Measurements from ENCODE around the gene NMT1. TPM values are rescaled to one million over a fixed set of nuclear protein-coding genes. Genes with fewer than 3 reads are reported as not detected.

NMT1 gene
- total RNA-seq, 2 donors from 2014 or later = 122 to 136 TPM

- H3K4me1 Mint-ChIP-seq = no peaks in the 10 kb centered on the region
- peak; percentile 38 for DNase-seq
- no peak overlapping the region for H3K4me3 Mint-ChIP-seq
- no peaks in the 10 kb centered on the region for H3K9me3 Mint-ChIP-seq
- no peaks in the 10 kb centered on the region for H3K27me3 Mint-ChIP-seq (ENCODE audit: insufficient read depth)
- Histone ChIP-seq H3K9ac (ENCODE audit: extremely low read depth, low read length, poor library complexity, severe bottlenecking) (no peak overlapping the region), H3K4me3 (ENCODE audit: low read length) (no peak overlapping the region), H3K27ac (ENCODE audit: low read depth, low read length) (no peak overlapping the region), H3K36me3 (ENCODE audit: control insufficient read depth, insufficient read depth, low read length) (peaks cover 84% of the 10 kb centered on the region), H3K9me3 (ENCODE audit: control insufficient read depth, low read length) (no peaks in the 10 kb centered on the region), H3K27me3 (ENCODE audit: control insufficient read depth, insufficient read depth, low read length, poor library complexity, severe bottlenecking) (no peaks in the 10 kb centered on the region), H3K4me1 (ENCODE audit: control insufficient read depth, insufficient read depth, low read length) (no peaks in the 10 kb centered on the region)
- WGBS, 2 experiments (ENCODE audit: insufficient coverage in 1 of 2, insufficient read length in 1 of 2) = 94 to 96% methylated on average over 9 of the region's 9 CpGs
- peaks cover 74% of the 10 kb centered on the region for H3K36me3 Mint-ChIP-seq (ENCODE audit: low read depth)
- TF ChIP-seq CTCF (conservative IDR thresholded peaks at IDR 0.05) = no peak
- no peak overlapping the region for H3K27ac Mint-ChIP-seq
Observed at GRCh38 chr17:45102856-45103255, 41.7 kb downstream of the NMT1 start.

- Mint-ChIP-seq H3K27me3 (ENCODE audit: insufficient read depth) (no peaks in the 10 kb centered on the region), H3K36me3 (ENCODE audit: low read depth) (peaks cover 69% of the 10 kb centered on the region), H3K27ac (no peak overlapping the region), H3K4me3 (no peak overlapping the region), H3K9me3 (no peaks in the 10 kb centered on the region), H3K4me1 (no peaks in the 10 kb centered on the region)
- no peak overlapping the region for H3K9ac ChIP-seq (ENCODE audit: extremely low read depth, low read length, poor library complexity, severe bottlenecking)
- no peaks in the 10 kb centered on the region for H3K27me3 ChIP-seq (ENCODE audit: control insufficient read depth, insufficient read depth, low read length, poor library complexity, severe bottlenecking)
- H3K4me3 ChIP-seq (ENCODE audit: low read length) = no peak overlapping the region
- no peak for TF ChIP-seq CTCF (conservative IDR thresholded peaks at IDR 0.05)
- peaks cover 79% of the 10 kb centered on the region for H3K36me3 ChIP-seq (ENCODE audit: control insufficient read depth, insufficient read depth, low read length)
- DNase-seq = peak; percentile 45
- no peaks in the 10 kb centered on the region for H3K9me3 ChIP-seq (ENCODE audit: control insufficient read depth, low read length)
- H3K4me1 ChIP-seq (ENCODE audit: control insufficient read depth, insufficient read depth, low read length) = no peaks in the 10 kb centered on the region
- 89 to 100% methylated on average over 3 to 9 of the region's 9 CpGs for WGBS, 2 experiments (ENCODE audit: insufficient coverage in 1 of 2, insufficient read length in 1 of 2)
- H3K27ac ChIP-seq (ENCODE audit: low read depth, low read length) = no peak overlapping the region
Observed at GRCh38 chr17:45103269-45103795, 42.2 kb downstream of the NMT1 start.

- peaks cover 73% of the 10 kb centered on the region for H3K36me3 ChIP-seq (ENCODE audit: control insufficient read depth, insufficient read depth, low read length)
Observed at GRCh38 chr17:45104029-45104428, 42.9 kb downstream of the NMT1 start.

More at GRCh38 chr17:45104029-45104428, 42.9 kb downstream of the NMT1 start:
- Mint-ChIP-seq H3K27me3 (ENCODE audit: insufficient read depth) (no peaks in the 10 kb centered on the region), H3K9me3 (no peaks in the 10 kb centered on the region), H3K27ac (no peak overlapping the region), H3K4me3 (no peak overlapping the region), H3K36me3 (ENCODE audit: low read depth) (peaks cover 62% of the 10 kb centered on the region), H3K4me1 (no peaks in the 10 kb centered on the region)
- 92 to 95% methylated on average over 8 of the region's 8 CpGs for WGBS, 2 experiments (ENCODE audit: insufficient coverage in 1 of 2, insufficient read length in 1 of 2)
- DNase-seq = peak; percentile 40
- Histone ChIP-seq H3K9me3 (ENCODE audit: control insufficient read depth, low read length) (no peaks in the 10 kb centered on the region), H3K27me3 (ENCODE audit: control insufficient read depth, insufficient read depth, low read length, poor library complexity, severe bottlenecking) (no peaks in the 10 kb centered on the region), H3K4me3 (ENCODE audit: low read length) (no peak overlapping the region), H3K27ac (ENCODE audit: low read depth, low read length) (no peak overlapping the region), H3K4me1 (ENCODE audit: control insufficient read depth, insufficient read depth, low read length) (no peaks in the 10 kb centered on the region), H3K9ac (ENCODE audit: extremely low read depth, low read length, poor library complexity, severe bottlenecking) (no peak overlapping the region)
- TF ChIP-seq CTCF (conservative IDR thresholded peaks at IDR 0.05) = no peak
